Stimulated activated CD4-positive, alpha-beta T cell treated with anti-CD3 and anti-CD28 coated beads, Interleukin-15, amount 100 ng/mL, for 24 hours (primary cell): Measurements from ENCODE around the gene INO80B.
"Not testable (repeated sequence)": the region's sequence is repeated elsewhere in the genome, so short reads cannot be mapped to it uniquely, and the experiment has no call there.

ENCODE experiments used
- DNase-seq: peaks from one replicate; pipeline ENCODE4 v3.0.0-alpha.2; 2020

Gene INO80B

GRCh38 chr2:74482801-74483674, 28.2 kb downstream of the INO80B start, which contains the start of the genes CCDC142 and TTC31:
Gene CCDC142 (minus strand): TSS chr2:74482998. CDS start chr2:74482837, 161 bp downstream.
Gene TTC31 (plus strand): TSS chr2:74483081. CDS start chr2:74483096, 15 bp downstream.
- peak; percentile 96 for DNase-seq

DNA sequence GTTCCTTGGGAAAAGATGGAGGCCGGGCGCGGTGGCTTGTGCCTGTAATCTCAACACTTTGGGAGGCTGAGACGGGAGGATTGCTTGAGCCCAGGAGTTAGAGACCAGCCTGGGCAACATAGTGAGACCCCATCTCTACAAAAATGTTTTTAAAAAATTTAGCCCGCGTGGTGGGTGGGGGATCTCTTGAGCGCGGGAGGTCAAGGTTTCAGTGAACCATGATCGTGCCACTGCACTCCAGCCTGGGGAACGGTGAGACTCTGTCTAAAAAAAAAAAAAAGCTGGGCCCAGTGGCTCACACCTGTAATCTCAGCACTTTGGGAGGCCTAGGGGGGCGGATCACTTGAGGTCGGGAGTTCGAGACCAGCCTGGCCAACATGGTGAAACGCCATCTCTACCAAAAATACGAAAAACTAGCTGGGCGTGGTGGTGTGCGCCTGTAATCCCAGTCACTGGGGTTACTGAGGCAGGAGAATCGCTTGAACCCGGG, 28.8 kb downstream of the INO80B start:
- not testable (repeated sequence) for DNase-seq

DNA sequence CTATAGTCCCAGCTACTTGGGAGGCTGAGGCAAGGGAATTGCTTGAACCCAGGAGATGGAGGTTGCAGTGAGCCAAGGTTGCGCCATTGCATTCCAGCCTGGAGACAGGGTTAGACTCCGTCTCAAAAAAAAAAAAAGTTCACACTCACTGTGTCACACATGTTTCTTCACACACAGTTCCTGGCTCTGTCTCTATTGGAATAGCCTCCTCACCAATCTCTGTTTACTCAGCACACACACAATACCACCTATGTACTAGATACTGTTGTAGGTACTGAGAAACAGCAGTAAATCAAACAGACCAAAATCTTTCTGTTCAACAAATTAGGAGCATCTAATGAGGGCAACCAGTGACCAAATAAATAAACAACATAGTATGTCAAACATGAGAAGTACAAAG, 31.3 kb downstream of the INO80B start:
- DNase-seq, result no peak

DNA sequence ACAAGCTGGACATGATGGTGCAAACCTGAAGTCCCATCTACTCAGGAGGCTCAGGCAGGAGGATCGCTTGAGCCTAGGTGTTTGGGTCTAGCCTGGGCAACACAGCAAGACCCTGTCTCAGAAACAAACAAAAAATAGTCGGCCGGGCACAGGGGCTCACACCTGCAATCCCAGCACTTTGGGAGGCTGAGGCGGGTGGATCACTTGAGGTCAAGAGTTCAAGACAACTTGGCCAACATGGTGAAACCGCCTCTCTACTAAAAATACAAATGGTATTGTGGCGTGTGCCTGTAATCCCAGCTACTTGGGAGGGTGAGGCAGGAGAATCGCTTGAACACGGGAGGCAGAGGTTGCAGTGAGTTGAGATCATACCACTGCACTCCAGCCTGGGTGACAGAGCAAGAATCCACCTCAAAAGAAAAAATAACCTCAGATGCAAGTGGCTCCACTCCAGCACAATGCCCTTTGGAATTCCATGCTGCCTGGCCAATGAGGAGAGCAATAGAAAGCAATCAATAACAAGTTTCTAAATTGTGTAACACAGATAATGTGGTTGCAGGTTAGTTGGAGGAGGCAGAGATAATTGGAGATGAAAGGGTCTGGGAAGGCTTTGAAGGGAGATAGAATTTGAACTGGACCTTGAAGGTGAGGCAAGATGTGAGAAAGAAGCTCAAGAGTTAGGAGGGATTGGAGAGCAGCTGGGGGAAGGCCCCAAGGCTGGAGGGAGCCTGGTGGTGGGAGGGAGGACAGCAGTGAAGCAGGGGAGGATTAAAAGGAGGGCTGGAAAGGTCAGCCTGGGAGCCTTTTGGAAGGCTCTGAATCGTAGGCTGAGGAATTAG, 34.0 kb downstream of the INO80B start:
- no peak for DNase-seq

GRCh38 chr2:74489906-74490305, 35.0 kb downstream of the INO80B start:
- no peak for DNase-seq

- no peak for DNase-seq
Measured at GRCh38 chr2:74491648-74492544, 37.0 kb downstream of the INO80B start.

- DNase-seq, result no peak
Measured at GRCh38 chr2:74493546-74493945, 38.7 kb downstream of the INO80B start.

DNA sequence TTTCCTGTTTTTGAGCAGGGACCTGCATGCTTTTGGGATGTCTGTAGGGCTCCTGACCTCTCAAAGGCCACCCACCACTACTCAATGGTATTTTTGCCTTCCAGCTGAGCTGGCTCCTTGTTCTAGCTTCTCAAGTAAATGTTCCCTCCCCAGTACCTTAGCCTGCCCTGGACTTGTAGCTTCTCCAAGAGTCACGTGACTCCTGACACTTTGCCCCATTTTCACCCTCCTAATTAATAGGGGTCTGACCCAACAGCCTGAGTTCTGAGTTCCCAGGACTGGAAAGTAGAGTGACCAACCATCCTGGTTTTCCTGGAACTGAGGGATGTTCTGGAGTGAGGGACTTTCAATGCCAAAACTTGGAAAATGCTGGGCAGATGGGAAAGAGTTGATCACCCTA, 40.6 kb downstream of the INO80B start:
- DNase-seq, result no peak

- DNase-seq, result no peak
Measured at GRCh38 chr2:74496997-74497776, 42.3 kb downstream of the INO80B start.

DNA sequence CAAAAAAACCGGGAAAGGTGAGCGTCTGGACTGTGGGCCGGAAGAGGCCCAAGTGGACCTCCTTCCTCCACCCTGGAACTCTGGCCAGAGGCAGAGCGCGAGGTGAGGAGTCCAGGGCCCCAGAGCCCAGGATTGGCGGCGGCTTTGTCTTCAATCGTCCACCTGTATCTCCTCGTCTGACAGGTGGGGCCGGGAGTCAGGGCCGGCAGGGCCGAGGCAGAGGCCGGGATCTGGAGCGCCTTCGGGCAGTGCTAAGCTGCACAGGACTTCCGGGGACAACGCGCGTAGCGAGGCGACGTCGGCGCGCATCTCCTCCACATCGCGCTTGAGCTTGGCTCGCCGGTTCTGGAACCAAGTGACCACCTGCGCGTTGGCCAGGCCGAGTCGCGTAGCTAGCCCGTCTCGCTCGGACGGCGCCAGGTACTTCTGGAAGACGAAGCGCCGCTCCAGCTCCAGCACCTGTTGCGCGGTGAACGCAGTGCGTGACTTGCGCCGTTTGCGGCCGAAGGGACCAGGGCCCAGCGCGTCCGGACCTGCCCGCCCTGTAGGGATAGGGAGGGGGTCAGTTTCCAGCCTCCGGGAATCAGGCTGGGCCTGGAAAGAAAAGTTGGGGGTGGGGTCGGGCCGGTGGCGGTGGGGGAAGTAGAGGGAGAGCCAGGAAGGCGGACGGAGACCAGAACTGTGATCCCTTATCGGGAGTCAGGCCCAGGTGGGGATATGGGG, 43.1 kb downstream of the INO80B start:
- peak; percentile 62 for DNase-seq

- DNase-seq, result peak; percentile 47
Measured at GRCh38 chr2:74498500-74499266, 43.8 kb downstream of the INO80B start.

GRCh38 chr2:74499267-74499939, 44.5 kb downstream of the INO80B start, which contains the start of gene LBX2:
Gene LBX2 (minus strand): TSS chr2:74499603. CDS start chr2:74499537, 66 bp downstream.
- peak; percentile 68 for DNase-seq

DNA sequence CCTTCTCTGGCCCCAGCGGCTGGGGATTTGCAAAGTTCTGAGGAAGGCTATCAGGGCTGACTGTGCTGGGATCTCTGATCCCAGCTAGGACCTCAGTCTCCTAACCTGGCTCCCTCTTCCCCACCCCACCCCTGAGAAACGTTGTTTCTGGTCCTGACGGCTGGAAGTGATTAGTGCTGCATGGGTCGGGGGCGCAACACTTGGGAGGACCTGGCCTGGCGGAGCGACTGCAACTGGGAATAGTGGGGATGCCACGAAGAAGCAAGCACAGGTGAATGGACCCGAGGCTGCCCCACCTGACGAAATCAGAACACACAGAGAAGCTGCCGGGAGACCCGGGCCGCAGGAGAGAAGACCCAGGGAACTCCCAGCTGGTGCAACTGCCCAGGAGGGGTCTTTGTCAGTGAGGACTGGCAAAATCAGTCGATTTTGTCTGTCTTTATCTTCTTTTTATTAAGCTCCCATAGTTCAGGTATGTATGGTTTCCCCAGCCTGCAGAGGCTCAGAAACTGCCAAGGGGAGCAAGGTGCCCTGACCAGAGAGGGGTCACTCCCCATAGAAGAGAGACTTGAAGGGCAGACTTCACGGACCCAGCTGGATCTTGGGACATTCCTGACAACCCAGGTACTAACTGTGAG, 45.2 kb downstream of the INO80B start:
- DNase-seq, result no peak

DNA sequence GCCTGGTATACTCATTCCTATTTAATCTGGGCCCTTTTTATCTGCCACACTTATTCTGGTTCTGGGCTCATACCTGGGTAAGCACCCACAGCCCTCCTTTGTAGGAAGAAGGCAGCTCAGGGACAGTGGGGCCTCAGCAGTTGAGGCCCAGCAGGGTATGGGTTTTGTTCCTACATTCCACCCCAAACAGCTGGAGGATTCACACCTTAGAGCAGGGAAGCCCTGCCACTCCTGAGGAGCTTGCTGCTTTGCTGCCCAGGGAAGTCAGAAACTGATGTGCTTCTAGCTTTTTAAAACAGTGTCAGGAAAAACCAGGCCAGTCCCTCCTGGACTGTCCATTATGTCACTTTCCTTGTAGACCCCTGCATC, 45.7 kb downstream of the INO80B start:
- DNase-seq, result no peak

DNA sequence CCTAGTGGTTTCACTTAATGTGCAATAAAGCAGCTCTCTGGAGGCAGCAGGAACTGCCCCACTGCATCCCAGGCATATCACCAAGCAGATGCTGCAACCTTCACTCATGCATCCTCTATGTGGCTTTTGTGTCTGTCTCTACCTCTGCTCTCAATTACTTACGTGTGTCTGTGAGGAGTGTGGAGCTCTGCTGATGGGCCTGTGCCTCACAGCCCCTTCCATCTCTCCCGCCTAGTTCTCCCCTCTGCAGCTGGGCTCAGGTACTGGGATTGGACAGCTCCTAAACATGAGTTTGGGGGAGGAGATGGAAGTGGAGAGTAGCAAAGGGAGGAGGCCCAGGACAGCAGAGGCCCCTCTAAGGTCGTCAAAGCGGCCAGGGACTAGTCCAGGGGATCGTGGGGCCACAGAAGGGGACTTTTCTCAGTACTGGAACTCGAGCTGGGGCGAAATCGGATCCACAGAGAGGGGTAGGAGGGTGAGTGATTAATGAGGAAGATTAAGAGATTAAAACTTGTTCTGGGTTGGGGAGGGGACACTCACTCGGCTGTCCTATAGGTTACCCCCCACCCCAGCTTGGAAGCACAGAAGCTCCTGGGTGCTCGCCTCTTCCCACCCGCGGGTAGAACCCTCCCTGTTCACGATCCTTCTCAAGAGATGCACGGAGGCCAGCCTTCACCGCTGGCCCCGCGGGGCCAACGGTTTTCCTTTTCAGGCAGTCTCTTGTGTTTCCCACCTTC, 46.6 kb downstream of the INO80B start:
- DNase-seq, result no peak

DNA sequence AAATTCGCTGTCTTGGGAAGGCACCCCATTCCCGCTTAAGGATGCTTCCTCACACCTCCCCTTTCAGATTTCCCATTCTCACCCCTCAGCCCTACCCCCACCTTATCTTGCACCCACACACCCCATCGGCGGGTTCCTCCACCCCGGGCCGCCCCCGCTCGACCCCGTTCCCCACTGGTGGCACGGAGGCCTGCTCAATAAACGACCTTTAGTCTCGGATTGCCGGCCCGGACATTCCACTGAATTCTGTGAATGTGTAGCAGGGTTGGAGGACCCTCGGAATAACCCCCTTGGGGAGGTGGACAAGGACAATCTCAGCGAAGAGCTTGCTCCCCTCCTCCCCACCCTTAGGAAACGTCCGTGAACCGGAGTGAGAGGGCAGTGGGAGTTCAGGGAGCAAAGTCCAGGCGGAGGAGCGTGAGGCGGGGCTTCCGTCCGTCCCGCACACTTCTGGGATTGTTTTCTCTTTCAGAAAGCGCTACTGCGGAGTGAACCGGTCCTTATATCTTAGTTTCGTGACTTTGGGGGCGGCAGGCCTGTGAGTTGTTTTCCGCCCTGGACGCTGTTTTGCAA, 47.3 kb downstream of the INO80B start:
- no peak for DNase-seq

- peak; percentile 74 for DNase-seq
Measured at GRCh38 chr2:74502720-74503505, 48.0 kb downstream of the INO80B start.
